Amniotic epithelial cell (primary cell): ENCODE data around the gene CD96.
"Not testable (repeated sequence)": the region's sequence is repeated elsewhere in the genome, so short reads cannot be mapped to it uniquely, and the experiment has no call there.

Experiments used
- DNase-seq: peaks from one replicate; pipeline ENCODE4 v3.0.0-alpha.2; 2010; ENCODE audit warnings: low read depth

Gene CD96

GRCh38 chr3:111627092-111627491 is 85.1 kb downstream of the CD96 start:
- no peak for DNase-seq

GRCh38 chr3:111629018-111629417 is 87.0 kb downstream of the CD96 start:
- not testable (repeated sequence) for DNase-seq

GRCh38 chr3:111630638-111631037 is 88.6 kb downstream of the CD96 start:
- DNase-seq = peak; percentile 52

- no peak for DNase-seq
Measured at GRCh38 chr3:111635403-111635802, 93.4 kb downstream of the CD96 start.

DNA sequence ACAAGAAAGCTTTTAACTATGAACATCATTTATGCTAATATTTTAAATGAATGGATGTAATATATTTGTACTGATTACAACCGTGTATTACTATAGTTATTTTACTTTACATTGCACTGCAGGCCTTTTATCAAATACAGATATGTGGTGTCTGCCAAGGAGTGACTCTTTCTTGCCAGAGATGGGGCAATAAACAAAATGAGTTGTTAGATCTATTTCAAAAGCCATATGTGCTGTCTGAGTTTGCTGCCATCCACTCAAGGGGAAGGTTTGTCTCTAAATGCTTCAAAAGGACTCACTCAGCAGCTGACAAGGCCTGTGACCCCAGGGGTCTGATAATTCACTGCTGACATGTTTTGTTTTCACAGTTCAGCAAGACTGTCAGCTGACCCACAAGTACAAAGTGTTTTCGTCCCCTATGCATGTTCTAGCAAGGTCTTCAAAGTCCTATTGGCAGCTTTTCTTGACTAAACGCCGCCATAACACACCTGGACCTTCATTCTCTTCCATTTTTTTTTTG is 94.4 kb downstream of the CD96 start:
- peak; percentile 34 for DNase-seq

DNA sequence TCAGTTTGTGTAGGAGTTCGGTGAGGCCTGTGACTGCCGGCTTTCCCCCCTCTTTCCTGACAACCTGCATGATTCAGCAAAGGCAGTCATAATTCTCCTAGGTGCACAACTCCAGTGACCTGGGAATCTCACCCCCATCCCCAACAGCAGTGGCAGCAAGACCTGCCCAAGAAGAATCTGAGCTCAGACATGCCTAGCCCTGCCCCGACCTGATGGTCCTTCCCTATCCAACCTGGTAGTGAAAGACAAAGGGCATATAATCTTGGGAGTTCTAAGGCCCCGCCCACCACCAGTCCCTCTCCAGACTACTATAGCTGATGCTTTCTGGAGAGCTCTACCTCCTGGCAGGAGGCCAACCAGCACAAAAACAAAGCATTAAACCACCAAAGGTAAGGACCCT is 97.3 kb downstream of the CD96 start:
- DNase-seq = no peak

DNA sequence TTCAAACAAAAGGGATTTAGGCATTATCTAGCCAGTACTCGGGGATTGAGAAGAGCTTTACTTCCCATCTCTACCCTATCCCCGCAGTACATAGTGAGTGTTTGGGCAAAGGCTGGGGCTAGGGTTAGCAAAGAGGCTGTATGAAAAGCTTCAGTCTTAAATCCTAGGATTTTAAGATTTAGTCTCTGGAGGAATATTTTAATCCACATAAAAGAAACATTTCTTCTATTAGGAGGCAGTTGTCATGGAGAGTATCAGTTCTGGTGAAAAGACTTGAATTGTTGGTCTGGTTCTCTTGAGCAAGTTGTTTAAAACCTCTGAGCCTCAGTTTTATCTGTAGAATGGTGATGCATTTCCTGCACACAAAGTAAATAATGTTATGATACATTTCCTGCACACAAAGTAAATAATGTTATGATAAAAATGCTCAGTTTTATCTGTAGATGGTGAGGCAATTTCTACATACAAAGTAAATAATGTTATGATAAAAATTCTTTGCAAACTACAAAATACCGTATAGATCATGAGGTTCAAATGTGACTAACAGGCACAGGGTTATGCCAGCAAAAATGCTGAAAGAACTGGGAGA is 107.1 kb downstream of the CD96 start:
- peak; percentile 82 for DNase-seq

DNA sequence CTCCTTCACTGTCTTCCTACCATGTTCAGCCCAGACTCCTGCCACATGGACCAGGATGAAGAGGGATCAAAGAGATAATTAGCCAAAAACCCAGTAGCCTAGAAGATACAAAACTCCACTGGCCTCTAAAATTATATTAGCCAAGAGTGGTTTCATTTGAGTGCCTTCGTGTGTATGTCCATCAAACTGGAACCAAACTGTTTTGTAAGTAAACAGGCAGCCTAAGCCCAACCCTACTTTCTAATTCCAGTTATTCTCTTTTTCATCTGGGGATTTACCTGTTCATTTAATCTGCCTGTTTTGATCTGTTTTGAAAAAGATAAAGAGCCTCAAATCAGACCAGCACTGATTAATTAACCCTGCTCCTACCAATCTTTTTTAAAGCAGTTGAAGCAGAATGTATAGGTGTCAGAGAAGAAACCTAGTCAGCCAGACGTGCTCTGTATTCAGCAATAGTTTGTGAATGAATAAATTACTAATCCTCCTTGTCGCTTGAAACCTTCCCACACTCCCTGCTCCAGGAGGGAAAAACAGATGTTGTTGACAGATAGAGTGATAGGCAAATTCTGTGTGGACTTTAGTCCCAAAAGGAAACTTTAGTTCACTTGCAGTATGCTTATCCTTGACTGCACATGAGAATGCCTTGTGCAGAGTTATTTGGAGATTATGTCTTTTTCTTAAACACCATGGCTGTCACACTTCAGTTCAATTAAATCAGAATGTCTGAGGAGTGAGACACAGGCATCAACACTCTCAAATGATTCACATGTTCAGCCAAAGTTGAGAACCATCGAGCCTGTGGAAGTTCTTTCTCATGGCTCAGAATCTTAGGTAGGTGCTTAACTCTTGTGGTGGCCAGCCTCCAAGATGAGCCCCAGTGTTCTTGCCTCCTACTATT is 108.6 kb downstream of the CD96 start:
- peak; percentile 17 for DNase-seq

DNA sequence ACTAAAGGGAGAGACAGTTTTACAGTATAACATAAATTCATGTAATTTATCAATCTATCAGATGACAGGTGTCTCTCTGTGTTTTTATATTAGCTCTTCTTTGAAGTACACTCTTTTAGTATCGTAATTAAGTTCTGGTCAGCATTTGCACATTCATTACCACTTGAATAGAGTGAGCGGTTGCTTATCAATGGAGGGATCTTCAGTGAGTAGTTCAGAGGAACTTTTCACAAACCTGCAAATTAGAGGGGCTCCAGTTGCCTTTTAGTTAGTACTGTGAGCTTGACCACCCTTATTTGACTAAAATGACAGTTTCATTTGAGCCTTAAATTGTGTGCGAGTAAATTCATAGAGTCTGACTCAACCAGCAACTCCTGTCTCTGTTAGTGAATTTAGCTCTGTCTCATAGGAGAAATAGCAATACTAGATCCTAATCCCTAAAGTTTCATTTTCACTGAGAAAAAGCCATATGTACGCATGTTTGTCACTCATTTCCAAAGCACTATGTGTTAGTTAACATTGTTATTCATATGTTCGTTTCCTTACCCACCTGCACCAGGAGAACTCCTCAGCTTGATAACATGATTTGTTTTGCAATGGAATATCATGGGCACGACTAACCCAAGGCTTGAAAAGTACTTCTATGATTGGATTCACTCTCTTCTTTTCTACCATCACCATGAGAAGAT is 110.6 kb downstream of the CD96 start:
- no peak for DNase-seq

DNA sequence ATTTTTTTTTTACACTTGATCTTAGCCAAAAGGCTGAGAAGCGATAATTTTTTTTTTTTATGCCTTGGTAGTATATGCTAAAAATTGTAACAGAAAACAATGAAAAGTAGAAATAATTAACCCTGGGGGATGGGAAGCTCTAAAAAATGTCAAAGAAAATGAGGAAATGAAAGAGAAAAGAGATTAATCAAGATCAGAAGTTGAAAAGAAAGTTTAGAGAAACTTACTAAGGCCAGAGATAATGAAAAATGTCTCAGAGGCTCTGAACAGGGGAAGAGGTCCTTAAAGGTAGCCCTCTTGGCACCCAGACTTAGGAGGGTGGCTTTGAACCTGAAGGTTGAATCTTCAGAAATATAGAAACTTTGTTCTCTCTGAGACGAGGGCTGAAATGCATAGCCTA is 111.8 kb downstream of the CD96 start:
- no peak for DNase-seq

GRCh38 chr3:111662012-111662411 is 120.0 kb downstream of the CD96 start:
- DNase-seq = no peak

DNA sequence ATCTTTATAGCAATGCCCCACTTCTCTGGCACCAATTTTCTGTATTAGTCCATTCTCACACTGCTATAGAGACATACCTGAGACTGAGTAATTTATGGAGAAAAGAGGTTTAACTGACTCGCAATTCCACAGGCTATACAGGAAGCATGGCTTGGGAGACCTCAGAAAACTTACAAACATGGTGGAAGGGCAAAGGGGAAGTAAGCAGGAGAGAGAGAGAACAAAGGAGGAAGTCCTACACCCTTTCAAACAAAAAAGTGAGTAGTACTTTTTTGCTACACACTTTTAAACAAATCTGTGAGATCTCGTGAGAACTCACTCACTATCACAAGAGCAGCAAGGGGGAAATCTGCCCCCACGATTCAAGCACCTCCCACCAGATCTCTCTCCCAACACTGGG is 120.9 kb downstream of the CD96 start:
- DNase-seq = no peak

GRCh38 chr3:111666041-111666735 is 124.2 kb downstream of the CD96 start:
- DNase-seq = no peak

GRCh38 chr3:111667170-111667569 is 125.2 kb downstream of the CD96 start:
- DNase-seq = no peak

DNA sequence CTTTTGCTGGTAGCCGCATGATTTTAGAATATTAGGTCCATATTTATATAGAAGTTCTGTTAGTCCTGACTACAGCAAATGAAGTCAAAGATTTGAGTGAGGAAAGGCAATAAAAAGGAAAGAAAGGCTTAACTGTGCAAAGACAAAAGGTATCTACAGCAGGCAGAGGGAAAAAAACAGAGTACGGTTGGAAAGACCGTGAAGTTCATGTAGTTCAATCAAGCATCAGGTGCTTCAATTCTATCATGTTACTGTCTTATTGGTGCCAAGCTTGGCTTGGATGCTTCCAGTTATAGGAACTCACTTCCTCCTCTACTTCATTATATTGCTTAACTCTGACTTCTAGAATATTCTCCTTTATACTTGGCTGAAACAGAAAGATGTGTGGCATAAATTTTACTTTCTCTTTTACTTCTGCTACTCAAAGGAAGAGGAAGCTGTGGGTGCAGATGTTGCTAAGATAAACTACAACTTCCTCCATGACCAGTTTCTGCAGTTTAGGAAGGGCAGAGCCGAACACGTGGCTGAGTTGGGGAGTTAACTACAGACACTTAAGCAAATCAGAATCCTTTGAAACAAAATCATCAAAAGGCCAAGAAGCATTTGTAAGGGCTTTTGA is 125.7 kb downstream of the CD96 start:
- DNase-seq = peak; percentile 57

- DNase-seq = no peak
Measured at GRCh38 chr3:111668326-111668725, 126.3 kb downstream of the CD96 start.

DNA sequence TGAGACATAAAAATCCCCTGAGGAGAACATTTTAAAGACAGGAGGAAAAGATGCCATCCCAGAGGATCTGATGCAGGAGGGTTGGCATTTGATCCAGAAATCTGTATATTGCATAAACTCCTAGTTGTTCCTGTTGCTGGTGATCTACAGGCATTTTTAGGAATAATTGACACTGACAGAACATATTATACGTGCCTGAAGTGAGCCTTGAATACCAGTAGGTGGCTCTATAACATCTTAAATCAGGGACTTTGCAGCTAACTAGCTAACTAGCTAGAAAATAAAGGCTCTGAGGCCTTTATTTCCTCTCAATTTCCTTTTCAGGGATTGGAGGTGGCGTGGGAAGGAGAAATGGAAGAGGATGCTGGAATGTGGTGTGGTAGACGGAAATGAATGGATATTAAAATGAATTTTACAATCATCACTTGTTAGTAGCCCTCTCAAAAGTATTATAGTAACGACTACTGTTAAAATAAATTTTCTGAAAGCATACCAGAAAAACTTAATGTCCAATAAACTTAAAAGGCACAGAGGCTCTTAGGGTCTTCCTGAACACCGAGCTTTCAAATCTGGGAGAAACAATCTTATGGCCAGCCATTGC is 127.0 kb downstream of the CD96 start:
- DNase-seq = peak; percentile 72

DNA sequence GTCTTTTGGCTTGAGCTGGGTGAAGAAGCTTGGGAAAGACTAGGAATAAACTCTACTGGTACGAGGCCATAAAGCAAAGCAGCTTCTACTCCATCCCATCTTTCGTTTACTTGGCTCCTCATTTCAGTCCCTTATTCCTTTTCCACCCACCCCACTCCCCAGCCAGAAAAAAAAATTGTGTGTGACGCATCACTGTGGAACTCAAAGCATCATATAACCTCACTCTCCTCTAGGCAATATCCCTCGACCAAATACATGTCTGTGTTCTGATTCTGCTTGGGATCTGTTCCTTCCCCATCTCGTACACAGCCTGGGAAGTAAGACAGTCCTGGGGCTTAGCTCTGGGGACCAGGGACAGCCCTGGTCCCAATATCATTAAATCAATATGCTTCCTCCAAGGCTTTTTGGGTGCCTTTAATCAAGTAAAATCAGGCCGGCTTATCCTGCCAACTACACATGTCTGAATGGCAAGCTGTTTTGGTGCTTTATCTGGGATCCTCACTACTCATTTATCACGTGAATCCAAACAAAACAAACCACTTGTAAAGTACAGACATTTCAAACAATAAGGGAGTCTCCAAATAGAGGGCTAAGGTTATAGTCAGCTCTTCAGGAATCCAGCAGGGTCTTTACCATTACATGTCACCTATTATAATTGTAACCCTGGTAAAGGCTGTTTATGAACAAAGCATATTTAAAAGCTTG is 128.1 kb downstream of the CD96 start:
- peak; percentile 58 for DNase-seq

DNA sequence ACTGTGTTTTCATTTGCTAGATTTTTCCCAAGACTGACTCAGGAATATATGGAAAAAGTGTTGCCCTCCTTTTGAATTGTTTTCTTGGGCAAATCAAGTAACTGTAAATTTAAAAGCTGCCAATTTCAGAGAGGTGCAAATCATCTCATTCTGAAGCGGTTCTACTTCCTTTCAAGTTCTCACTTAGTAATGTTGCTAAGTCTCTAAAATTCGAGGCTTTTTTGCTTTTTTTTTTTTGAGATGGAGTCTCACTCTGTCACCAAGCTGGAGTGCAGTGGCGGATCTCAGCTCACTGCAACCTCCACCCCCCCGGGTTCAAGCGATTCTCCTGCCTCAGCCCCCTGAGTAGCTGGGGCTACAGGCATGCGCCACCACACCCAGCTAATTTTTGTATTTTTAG is 130.5 kb downstream of the CD96 start:
- DNase-seq = not testable (repeated sequence)

- DNase-seq = no peak
Measured at GRCh38 chr3:111675846-111676210, 133.8 kb downstream of the CD96 start.
